Skeletal muscle tissue (tissue), 4 donors: ENCODE data around the gene CNNM2. TPM values are rescaled to one million over a fixed set of nuclear protein-coding genes. Genes with fewer than 3 reads are reported as not detected.
"Not testable (repeated sequence)": the region's sequence is repeated elsewhere in the genome, so short reads cannot be mapped to it uniquely, and the experiment has no call there.

Experiments
- H3K27ac ChIP-seq: one replicate; pipeline ENCODE4 v1.7.0; 2013; ENCODE audit warnings: mild to moderate bottlenecking, low read depth, low read length, inconsistent platforms
- H3K27me3 ChIP-seq, 3 donors: one replicate each; pipeline ENCODE4 v1.7.0; 2013; ENCODE audit warnings: low read length in 3 of 3; ENCODE audit not compliant: control insufficient read depth in 3 of 3, insufficient read depth in 3 of 3
- H3K36me3 ChIP-seq, 3 donors: one replicate each; pipeline ENCODE4 v1.7.0; 2013; ENCODE audit warnings: low read length in 3 of 3; ENCODE audit not compliant: control insufficient read depth in 3 of 3, insufficient read depth in 3 of 3
- H3K4me1 ChIP-seq, 3 donors: one replicate each; pipeline ENCODE4 v1.7.0; 2013; ENCODE audit warnings: low read length in 3 of 3, mild to moderate bottlenecking in 3 of 3; ENCODE audit not compliant: control insufficient read depth in 3 of 3, insufficient read depth in 3 of 3
- H3K4me3 ChIP-seq, 3 donors: one replicate each; pipeline ENCODE4 v1.7.0; 2013; ENCODE audit warnings: low read length in 3 of 3
- H3K9ac ChIP-seq, 3 donors: one replicate each; pipeline ENCODE4 v1.7.0; 2013; ENCODE audit warnings: low read length in 3 of 3, mild to moderate bottlenecking in 3 of 3, moderate library complexity in 2 of 3, low read depth in 1 of 3
- H3K9me3 ChIP-seq, 3 donors: one replicate each; pipeline ENCODE4 v1.7.0; 2013; ENCODE audit warnings: low read length in 3 of 3; ENCODE audit not compliant: control insufficient read depth in 3 of 3
- total RNA-seq: library from RNA; depleted of rRNA; stranded (reverse); fragments of >200 nt; gene quantifications from one replicate; pipeline ENCODE4 v1.2.3, GENCODE V29; 2014
- donor health status: Osteomylitis.

Gene CNNM2
- total RNA-seq, 1 donor from 2014 or later = 2.1 TPM

- no peak overlapping the region for H3K4me3 ChIP-seq
- H3K36me3 ChIP-seq = no peaks in the 10 kb centered on the region
- H3K9me3 ChIP-seq = no peaks in the 10 kb centered on the region
- H3K9ac ChIP-seq = no peak overlapping the region
- peaks cover 44 to 62% (median 45%) of the 10 kb centered on the region in 3 donors for H3K4me1 ChIP-seq
- H3K27me3 ChIP-seq = no peaks in the 10 kb centered on the region
- peak overlapping the region; percentile 69 for H3K27ac ChIP-seq
Measured at GRCh38 chr10:103120546-103120945, 202.5 kb downstream of the CNNM2 start.

DNA sequence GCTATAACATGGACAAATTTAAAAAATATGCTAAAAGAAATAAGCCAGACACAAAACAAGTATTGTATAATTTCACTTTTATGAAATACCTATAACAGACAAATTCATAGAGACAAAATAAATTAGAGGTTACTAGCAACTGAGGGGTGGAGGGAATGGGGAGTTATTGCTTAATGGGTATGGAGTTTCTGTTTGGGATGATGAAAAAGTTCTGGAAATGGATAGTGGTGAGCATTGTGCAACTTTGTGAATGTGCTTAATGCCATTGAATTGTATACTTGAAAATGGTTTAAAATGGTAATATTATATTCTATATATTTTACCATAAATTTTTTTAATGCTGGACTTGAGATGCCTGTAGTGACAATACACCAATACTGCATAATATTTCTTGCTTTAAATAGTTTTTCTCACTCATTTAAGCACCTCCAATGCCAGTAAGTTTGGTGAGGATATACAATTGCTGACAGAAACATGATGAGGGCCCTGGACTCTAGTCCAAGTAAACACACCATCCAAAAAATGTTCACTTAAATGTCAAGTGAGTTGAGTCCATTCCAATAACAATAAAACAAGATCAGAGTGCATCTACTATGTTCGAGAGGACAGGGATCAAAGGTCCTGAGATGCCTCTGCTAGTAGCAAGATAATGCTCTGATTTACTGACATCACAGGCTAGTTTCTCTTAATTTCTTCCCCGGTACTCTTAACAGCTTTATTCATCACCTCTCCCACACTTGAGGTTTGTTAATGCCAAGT, 203.1 kb downstream of the CNNM2 start:
- no peaks in the 10 kb centered on the region for H3K36me3 ChIP-seq
- H3K9me3 ChIP-seq = no peaks in the 10 kb centered on the region
- H3K4me3 ChIP-seq = peak overlapping the region in 1 of 3 donors; percentile 24
- peaks cover 50 to 68% (median 51%) of the 10 kb centered on the region in 3 donors for H3K4me1 ChIP-seq
- peak overlapping the region; percentile 69 for H3K27ac ChIP-seq
- no peak overlapping the region for H3K9ac ChIP-seq
- no peaks in the 10 kb centered on the region for H3K27me3 ChIP-seq

DNA sequence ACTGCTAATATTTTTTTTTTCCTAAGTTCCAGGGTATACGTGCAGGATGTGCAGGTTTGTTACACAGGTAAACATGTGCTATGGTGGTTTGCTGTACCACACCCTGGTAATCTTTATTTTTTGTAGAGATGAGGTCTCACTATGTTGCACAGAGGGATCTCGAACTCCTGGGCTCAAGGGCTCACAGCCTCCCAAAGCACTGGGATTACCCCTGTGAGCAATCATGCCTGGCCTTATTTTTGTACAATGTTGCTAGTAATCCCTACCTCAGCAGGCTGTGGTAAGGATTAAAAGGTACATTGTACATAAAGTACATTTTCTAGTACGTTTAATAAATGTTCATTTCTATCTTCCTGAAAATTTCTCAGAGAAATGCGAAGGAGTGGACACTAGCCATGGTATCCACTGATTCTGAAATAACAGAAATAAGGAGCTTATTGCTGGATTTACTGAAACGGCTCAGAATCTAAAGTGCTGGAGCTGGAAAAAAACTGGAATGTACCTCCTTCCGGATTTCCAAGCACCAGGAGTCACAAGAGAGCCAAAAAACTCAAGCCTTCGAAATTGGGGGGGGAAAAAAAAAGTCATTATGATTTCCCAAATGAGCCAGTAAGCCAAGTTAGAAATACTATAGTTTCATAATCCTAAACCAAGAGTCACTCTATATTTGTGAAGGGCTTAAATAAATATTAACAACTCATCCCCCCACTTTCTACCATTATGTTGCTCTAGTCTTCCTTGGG, 205.4 kb downstream of the CNNM2 start:
- Histone ChIP-seq H3K27ac (peak overlapping the region; percentile 67), H3K4me3 (no peak overlapping the region), H3K4me1 (peaks cover 44 to 66% (median 47%) of the 10 kb centered on the region in 3 donors)

GRCh38 chr10:103124420-103125096, 206.5 kb downstream of the CNNM2 start:
- Histone ChIP-seq H3K36me3 (no peaks in the 10 kb centered on the region), H3K27ac (peak overlapping the region; percentile 21), H3K9me3 (no peaks in the 10 kb centered on the region), H3K27me3 (no peaks in the 10 kb centered on the region), H3K4me3 (no peak overlapping the region), H3K9ac (no peak overlapping the region), H3K4me1 (peaks cover 40 to 58% (median 47%) of the 10 kb centered on the region in 3 donors)

More for the DNA sequence above, 205.4 kb downstream of the CNNM2 start:
- Histone ChIP-seq H3K36me3 (no peaks in the 10 kb centered on the region), H3K9ac (peak overlapping the region in 1 of 3 donors; percentile 47), H3K27me3 (no peaks in the 10 kb centered on the region), H3K9me3 (no peaks in the 10 kb centered on the region)

DNA sequence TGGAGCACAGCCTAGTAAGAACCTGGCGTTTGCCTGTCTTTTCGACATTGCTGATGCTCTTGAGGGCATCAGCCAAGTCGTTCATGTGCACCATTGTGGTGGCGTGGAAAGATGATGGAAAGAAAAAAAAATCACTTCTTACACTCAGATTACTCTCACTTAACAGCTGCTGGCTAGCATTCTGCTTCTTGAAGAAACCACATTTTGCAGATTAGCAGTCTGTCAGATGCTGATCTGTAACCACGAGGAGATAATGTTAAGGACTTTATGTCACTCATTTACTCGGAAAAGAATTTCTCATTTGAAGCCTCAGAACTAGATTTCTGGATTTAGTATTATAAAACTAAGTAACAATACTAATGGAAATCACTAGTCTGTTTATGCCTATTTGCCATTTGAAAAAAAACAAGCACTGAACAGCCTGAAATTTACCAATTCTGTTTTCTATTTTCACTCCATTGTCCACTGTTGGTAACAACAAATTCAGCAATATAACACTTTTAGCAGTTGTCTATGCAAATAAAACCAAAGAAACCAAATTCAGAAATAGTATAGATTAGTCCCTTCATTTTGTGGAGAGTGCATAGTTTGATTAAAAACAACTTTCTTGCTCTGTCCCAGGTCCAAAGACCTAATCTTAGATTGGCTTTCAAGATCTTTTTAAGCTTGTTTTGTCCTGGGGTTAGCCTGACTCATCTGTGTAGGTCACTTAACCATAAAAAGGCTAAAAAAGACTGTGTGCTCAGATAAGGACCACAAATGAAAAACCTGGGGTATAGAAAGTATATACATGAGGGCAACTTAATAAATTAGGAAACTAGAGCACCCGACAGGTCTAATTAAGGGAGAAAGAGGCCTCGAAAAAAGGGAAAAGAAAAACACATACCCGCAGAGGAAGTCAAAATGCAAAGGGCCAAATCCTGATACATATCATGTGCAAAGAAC, 207.5 kb downstream of the CNNM2 start:
- Histone ChIP-seq H3K9ac (no peak overlapping the region), H3K4me1 (peaks cover 37 to 48% (median 43%) of the 10 kb centered on the region in 3 donors), H3K27ac (peak overlapping the region; percentile 32), H3K4me3 (no peak overlapping the region), H3K27me3 (no peaks in the 10 kb centered on the region), H3K36me3 (no peaks in the 10 kb centered on the region), H3K9me3 (no peaks in the 10 kb centered on the region)

GRCh38 chr10:103127241-103127640, 209.1 kb downstream of the CNNM2 start:
- no peak overlapping the region for H3K27ac ChIP-seq
- H3K9me3 ChIP-seq = no peaks in the 10 kb centered on the region
- H3K36me3 ChIP-seq = peaks cover 0 to 5% (median 2%) of the 10 kb centered on the region in 3 donors
- H3K9ac ChIP-seq = no peak overlapping the region
- H3K4me3 ChIP-seq = no peak overlapping the region
- H3K27me3 ChIP-seq = no peaks in the 10 kb centered on the region
- peaks cover 27 to 34% (median 32%) of the 10 kb centered on the region in 3 donors for H3K4me1 ChIP-seq

DNA sequence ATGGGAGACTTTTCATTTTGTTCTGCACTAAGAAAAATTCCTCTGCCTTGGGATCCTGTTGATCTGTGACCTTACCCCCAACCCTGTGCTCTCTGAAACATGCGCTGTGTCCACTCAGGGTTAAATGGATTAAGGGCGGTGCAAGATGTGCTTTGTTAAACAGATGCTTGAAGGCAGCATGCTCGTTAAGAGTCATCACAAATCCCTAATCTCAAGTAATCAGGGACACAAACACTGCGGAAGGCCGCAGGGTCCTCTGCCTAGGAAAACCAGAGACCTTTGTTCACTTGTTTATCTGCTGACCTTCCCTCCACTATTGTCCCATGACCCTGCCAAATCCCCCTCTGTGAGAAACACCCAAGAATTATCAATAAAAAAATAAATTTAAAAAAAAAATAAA, 212.1 kb downstream of the CNNM2 start:
- H3K36me3 ChIP-seq, H3K4me3 ChIP-seq, H3K9me3 ChIP-seq, H3K9ac ChIP-seq, H3K27me3 ChIP-seq, H3K27ac ChIP-seq: not testable (repeated sequence)
- peaks cover 9 to 23% (median 16%) of the 10 kb centered on the region in 3 donors for H3K4me1 ChIP-seq

DNA sequence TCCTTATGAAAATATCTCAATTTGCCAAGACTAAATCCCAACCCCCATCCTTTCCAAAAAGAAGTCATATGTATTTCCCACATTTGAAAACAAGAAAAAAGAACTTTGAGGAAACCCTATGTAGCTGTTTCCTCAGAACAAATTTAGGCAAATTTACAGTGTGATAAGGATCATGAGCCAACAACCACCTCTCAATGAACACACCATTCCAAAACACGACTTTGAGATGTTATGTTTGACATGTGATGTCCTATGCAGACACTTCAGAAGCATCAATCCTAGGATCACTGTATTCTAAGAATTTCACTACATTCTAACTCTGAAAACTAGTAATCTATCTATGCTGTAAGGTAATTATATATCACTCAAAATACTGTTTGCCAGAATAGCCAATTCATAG, 212.8 kb downstream of the CNNM2 start:
- Histone ChIP-seq H3K36me3 (peaks cover 3 to 8% (median 3%) of the 10 kb centered on the region in 3 donors), H3K9me3 (no peaks in the 10 kb centered on the region), H3K4me1 (peaks cover 3 to 17% (median 12%) of the 10 kb centered on the region in 3 donors), H3K9ac (no peak overlapping the region), H3K27ac (no peak overlapping the region), H3K27me3 (no peaks in the 10 kb centered on the region), H3K4me3 (no peak overlapping the region)

- H3K36me3 ChIP-seq = peaks cover 10 to 28% (median 20%) of the 10 kb centered on the region in 3 donors
- not testable (repeated sequence) for H3K27me3 ChIP-seq
Measured at GRCh38 chr10:103135168-103135567, 217.1 kb downstream of the CNNM2 start.

More at GRCh38 chr10:103135168-103135567, 217.1 kb downstream of the CNNM2 start:
- H3K27ac ChIP-seq, H3K9ac ChIP-seq, H3K9me3 ChIP-seq, H3K4me3 ChIP-seq: not testable (repeated sequence)
- peaks cover 0 to 23% (median 8%) of the 10 kb centered on the region in 3 donors for H3K4me1 ChIP-seq
